ENCODE results near the gene TPM3.

GRCh38 chr1:154170547-154171222 lies 21.2 kb downstream of the TPM3 start:
- TF ChIP-seq ZNF70 (CRISPR knock-in tag; IDR thresholded peaks at IDR 0.05) (no peak), ESRRG (CRISPR knock-in tag; IDR thresholded peaks at IDR 0.05) (no peak), ZFP30 (CRISPR knock-in tag; IDR thresholded peaks at IDR 0.05) (no peak), BACH2 (CRISPR knock-in tag; IDR thresholded peaks at IDR 0.05; ENCODE audit: borderline replicate concordance) (no peak), ZNF8 (CRISPR knock-in tag; IDR thresholded peaks at IDR 0.05) (no peak), PATZ1 (CRISPR knock-in tag; IDR thresholded peaks at IDR 0.05; ENCODE audit: borderline replicate concordance) (no peak), CREB5 (CRISPR knock-in tag; IDR thresholded peaks at IDR 0.05; ENCODE audit: low read depth) (no peak), SNAI2 (CRISPR knock-in tag; IDR thresholded peaks at IDR 0.05) (no peak), POU6F1 (CRISPR knock-in tag; IDR thresholded peaks at IDR 0.05; ENCODE audit: borderline replicate concordance, low read depth) (no peak), ARNTL (CRISPR knock-in tag; IDR thresholded peaks at IDR 0.05; ENCODE audit: borderline replicate concordance, low read depth) (no peak), ZFP3 (CRISPR knock-in tag; IDR thresholded peaks at IDR 0.05) (no peak)
- TF ChIP-seq, protein P1, sequence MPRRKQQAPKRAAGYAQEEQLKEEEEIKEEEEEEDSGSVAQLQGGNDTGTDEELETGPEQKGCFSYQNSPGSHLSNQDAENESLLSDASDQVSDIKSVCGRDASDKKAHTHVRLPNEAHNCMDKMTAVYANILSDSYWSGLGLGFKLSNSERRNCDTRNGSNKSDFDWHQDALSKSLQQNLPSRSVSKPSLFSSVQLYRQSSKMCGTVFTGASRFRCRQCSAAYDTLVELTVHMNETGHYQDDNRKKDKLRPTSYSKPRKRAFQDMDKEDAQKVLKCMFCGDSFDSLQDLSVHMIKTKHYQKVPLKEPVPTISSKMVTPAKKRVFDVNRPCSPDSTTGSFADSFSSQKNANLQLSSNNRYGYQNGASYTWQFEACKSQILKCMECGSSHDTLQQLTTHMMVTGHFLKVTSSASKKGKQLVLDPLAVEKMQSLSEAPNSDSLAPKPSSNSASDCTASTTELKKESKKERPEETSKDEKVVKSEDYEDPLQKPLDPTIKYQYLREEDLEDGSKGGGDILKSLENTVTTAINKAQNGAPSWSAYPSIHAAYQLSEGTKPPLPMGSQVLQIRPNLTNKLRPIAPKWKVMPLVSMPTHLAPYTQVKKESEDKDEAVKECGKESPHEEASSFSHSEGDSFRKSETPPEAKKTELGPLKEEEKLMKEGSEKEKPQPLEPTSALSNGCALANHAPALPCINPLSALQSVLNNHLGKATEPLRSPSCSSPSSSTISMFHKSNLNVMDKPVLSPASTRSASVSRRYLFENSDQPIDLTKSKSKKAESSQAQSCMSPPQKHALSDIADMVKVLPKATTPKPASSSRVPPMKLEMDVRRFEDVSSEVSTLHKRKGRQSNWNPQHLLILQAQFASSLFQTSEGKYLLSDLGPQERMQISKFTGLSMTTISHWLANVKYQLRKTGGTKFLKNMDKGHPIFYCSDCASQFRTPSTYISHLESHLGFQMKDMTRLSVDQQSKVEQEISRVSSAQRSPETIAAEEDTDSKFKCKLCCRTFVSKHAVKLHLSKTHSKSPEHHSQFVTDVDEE (CRISPR knock-in tag; IDR thresholded peaks at IDR 0.05), result no peak

All from SK-N-SH treated with all-trans-retinoic acid at 6 μM for 48 hours (cell line).